ENCODE measurements around the gene NTM. TPM values are rescaled to one million over a fixed set of nuclear protein-coding genes. Genes with fewer than 3 reads are reported as not detected.
A peak's percentile ranks its signal among the peaks of the same experiment; 100 is the strongest.
"Not testable (repeated sequence)": the region's sequence is repeated elsewhere in the genome, so short reads cannot be mapped to it uniquely, and the experiment has no call there.

Gene NTM
- total and polyA plus RNA-seq, 2 donors, result 3.8 to 27.8 TPM

- no peaks in the 10 kb centered on the region for H3K36me3 ChIP-seq (ENCODE audit: insufficient read depth)
- WGBS, result 74% methylated on average over 6 of the region's 6 CpGs
- DNase-seq (ENCODE audit: extremely low spot score), result no peak
- no peak overlapping the region for H3K4me3 ChIP-seq (ENCODE audit: low read depth, low read length)
- H3K27ac ChIP-seq (ENCODE audit: low read depth), result no peak overlapping the region
- H3K4me1 ChIP-seq (ENCODE audit: insufficient read depth), result no peaks in the 10 kb centered on the region
Observed at GRCh38 chr11:131418189-131418588, 47.8 kb downstream of the NTM start.

- WGBS, result 93% methylated on average over 10 of the region's 10 CpGs
- H3K36me3 ChIP-seq (ENCODE audit: insufficient read depth), result no peaks in the 10 kb centered on the region
- no peak overlapping the region for H3K4me3 ChIP-seq (ENCODE audit: low read depth, low read length)
- no peak overlapping the region for H3K27ac ChIP-seq (ENCODE audit: low read depth)
- no peaks in the 10 kb centered on the region for H3K4me1 ChIP-seq (ENCODE audit: insufficient read depth)
- DNase-seq (ENCODE audit: extremely low spot score), result no peak
Observed at GRCh38 chr11:131421066-131421855, 50.8 kb downstream of the NTM start.

- Histone ChIP-seq H3K36me3 (ENCODE audit: insufficient read depth) (no peaks in the 10 kb centered on the region), H3K4me1 (ENCODE audit: insufficient read depth) (no peaks in the 10 kb centered on the region), H3K27ac (ENCODE audit: low read depth) (no peak overlapping the region), H3K4me3 (ENCODE audit: low read depth, low read length) (no peak overlapping the region)
- 62% methylated on average over 3 of the region's 3 CpGs for WGBS
- DNase-seq (ENCODE audit: extremely low spot score), result no peak
Observed at GRCh38 chr11:131422029-131422428, 51.6 kb downstream of the NTM start.

- Histone ChIP-seq H3K4me3 (ENCODE audit: low read depth, low read length) (no peak overlapping the region), H3K36me3 (ENCODE audit: insufficient read depth) (no peaks in the 10 kb centered on the region), H3K27ac (ENCODE audit: low read depth) (no peak overlapping the region), H3K4me1 (ENCODE audit: insufficient read depth) (no peaks in the 10 kb centered on the region)
- peak; percentile 33 for DNase-seq (ENCODE audit: extremely low spot score)
- WGBS, result 33% methylated on average over 4 of the region's 4 CpGs
Observed at GRCh38 chr11:131422496-131422895, 52.1 kb downstream of the NTM start.

- WGBS, result 54% methylated on average over 4 of the region's 4 CpGs
- no peaks in the 10 kb centered on the region for H3K36me3 ChIP-seq (ENCODE audit: insufficient read depth)
- no peaks in the 10 kb centered on the region for H3K4me1 ChIP-seq (ENCODE audit: insufficient read depth)
- no peak overlapping the region for H3K4me3 ChIP-seq (ENCODE audit: low read depth, low read length)
- no peak overlapping the region for H3K27ac ChIP-seq (ENCODE audit: low read depth)
- peak; percentile 28 for DNase-seq (ENCODE audit: extremely low spot score)
Observed at GRCh38 chr11:131423688-131424087, 53.3 kb downstream of the NTM start.

GRCh38 chr11:131424257-131424876 is 54.0 kb downstream of the NTM start:
- not testable (repeated sequence) for H3K36me3 ChIP-seq (ENCODE audit: insufficient read depth)
- 76% methylated on average over 8 of the region's 8 CpGs for WGBS

GRCh38 chr11:131425285-131425684 is 54.9 kb downstream of the NTM start:
- 73% methylated on average over 5 of the region's 5 CpGs for WGBS
- no peak for DNase-seq (ENCODE audit: extremely low spot score)
- Histone ChIP-seq H3K27ac (ENCODE audit: low read depth) (no peak overlapping the region), H3K4me1 (ENCODE audit: insufficient read depth) (no peaks in the 10 kb centered on the region), H3K36me3 (ENCODE audit: insufficient read depth) (no peaks in the 10 kb centered on the region), H3K4me3 (ENCODE audit: low read depth, low read length) (no peak overlapping the region)

More at GRCh38 chr11:131424257-131424876, 54.0 kb downstream of the NTM start:
- DNase-seq (ENCODE audit: extremely low spot score); H3K27ac ChIP-seq (ENCODE audit: low read depth); H3K4me1 ChIP-seq (ENCODE audit: insufficient read depth); H3K4me3 ChIP-seq (ENCODE audit: low read depth, low read length): not testable (repeated sequence)

GRCh38 chr11:131428853-131429252 is 58.4 kb downstream of the NTM start:
- no peak overlapping the region for H3K27ac ChIP-seq (ENCODE audit: low read depth)
- DNase-seq (ENCODE audit: extremely low spot score), result no peak
- H3K4me3 ChIP-seq (ENCODE audit: low read depth, low read length), result no peak overlapping the region
- 82% methylated on average over 5 of the region's 5 CpGs for WGBS
- H3K4me1 ChIP-seq (ENCODE audit: insufficient read depth), result no peaks in the 10 kb centered on the region
- H3K36me3 ChIP-seq (ENCODE audit: insufficient read depth), result no peaks in the 10 kb centered on the region

- Histone ChIP-seq H3K4me3 (ENCODE audit: low read depth, low read length) (no peak overlapping the region), H3K36me3 (ENCODE audit: insufficient read depth) (no peaks in the 10 kb centered on the region), H3K4me1 (ENCODE audit: insufficient read depth) (no peaks in the 10 kb centered on the region), H3K27ac (ENCODE audit: low read depth) (no peak overlapping the region)
- 28% methylated on average over 11 of the region's 11 CpGs for WGBS
- no peak for DNase-seq (ENCODE audit: extremely low spot score)
Observed at GRCh38 chr11:131430473-131431208, 60.2 kb downstream of the NTM start.

- no peaks in the 10 kb centered on the region for H3K4me1 ChIP-seq (ENCODE audit: insufficient read depth)
- H3K27ac ChIP-seq (ENCODE audit: low read depth), result no peak overlapping the region
- H3K36me3 ChIP-seq (ENCODE audit: insufficient read depth), result no peaks in the 10 kb centered on the region
- 51% methylated on average over 5 of the region's 5 CpGs for WGBS
- H3K4me3 ChIP-seq (ENCODE audit: low read depth, low read length), result no peak overlapping the region
- no peak for DNase-seq (ENCODE audit: extremely low spot score)
Observed at GRCh38 chr11:131441051-131441810, 70.8 kb downstream of the NTM start.

- H3K4me3 ChIP-seq (ENCODE audit: low read depth, low read length), result no peak overlapping the region
- WGBS, result 76% methylated on average over 5 of the region's 5 CpGs
- H3K4me1 ChIP-seq (ENCODE audit: insufficient read depth), result no peaks in the 10 kb centered on the region
- DNase-seq (ENCODE audit: extremely low spot score), result no peak
- H3K27ac ChIP-seq (ENCODE audit: low read depth), result no peak overlapping the region
- no peaks in the 10 kb centered on the region for H3K36me3 ChIP-seq (ENCODE audit: insufficient read depth)
Observed at GRCh38 chr11:131446590-131447275, 76.3 kb downstream of the NTM start.

- WGBS, result 73% methylated on average over 10 of the region's 10 CpGs
- Histone ChIP-seq H3K36me3 (ENCODE audit: insufficient read depth) (no peaks in the 10 kb centered on the region), H3K4me1 (ENCODE audit: insufficient read depth) (no peaks in the 10 kb centered on the region)
Observed at GRCh38 chr11:131447277-131447815, 76.9 kb downstream of the NTM start.

GRCh38 chr11:131447898-131448297 is 77.5 kb downstream of the NTM start:
- H3K4me3 ChIP-seq (ENCODE audit: low read depth, low read length), result no peak overlapping the region
- no peak for DNase-seq (ENCODE audit: extremely low spot score)
- H3K36me3 ChIP-seq (ENCODE audit: insufficient read depth), result no peaks in the 10 kb centered on the region
- H3K27ac ChIP-seq (ENCODE audit: low read depth), result no peak overlapping the region
- H3K4me1 ChIP-seq (ENCODE audit: insufficient read depth), result no peaks in the 10 kb centered on the region
- WGBS, result 91% methylated on average over 11 of the region's 11 CpGs

More at GRCh38 chr11:131447277-131447815, 76.9 kb downstream of the NTM start:
- no peak for DNase-seq (ENCODE audit: extremely low spot score)
- Histone ChIP-seq H3K4me3 (ENCODE audit: low read depth, low read length) (no peak overlapping the region), H3K27ac (ENCODE audit: low read depth) (no peak overlapping the region)
